ENCODE data around the gene GRAMD4. TPM values are rescaled to one million over a fixed set of nuclear protein-coding genes. Genes with fewer than 3 reads are reported as not detected.

The GRAMD4 gene
- total RNA-seq, 1 experiment from 2014 or later: 38.2 TPM

DNA sequence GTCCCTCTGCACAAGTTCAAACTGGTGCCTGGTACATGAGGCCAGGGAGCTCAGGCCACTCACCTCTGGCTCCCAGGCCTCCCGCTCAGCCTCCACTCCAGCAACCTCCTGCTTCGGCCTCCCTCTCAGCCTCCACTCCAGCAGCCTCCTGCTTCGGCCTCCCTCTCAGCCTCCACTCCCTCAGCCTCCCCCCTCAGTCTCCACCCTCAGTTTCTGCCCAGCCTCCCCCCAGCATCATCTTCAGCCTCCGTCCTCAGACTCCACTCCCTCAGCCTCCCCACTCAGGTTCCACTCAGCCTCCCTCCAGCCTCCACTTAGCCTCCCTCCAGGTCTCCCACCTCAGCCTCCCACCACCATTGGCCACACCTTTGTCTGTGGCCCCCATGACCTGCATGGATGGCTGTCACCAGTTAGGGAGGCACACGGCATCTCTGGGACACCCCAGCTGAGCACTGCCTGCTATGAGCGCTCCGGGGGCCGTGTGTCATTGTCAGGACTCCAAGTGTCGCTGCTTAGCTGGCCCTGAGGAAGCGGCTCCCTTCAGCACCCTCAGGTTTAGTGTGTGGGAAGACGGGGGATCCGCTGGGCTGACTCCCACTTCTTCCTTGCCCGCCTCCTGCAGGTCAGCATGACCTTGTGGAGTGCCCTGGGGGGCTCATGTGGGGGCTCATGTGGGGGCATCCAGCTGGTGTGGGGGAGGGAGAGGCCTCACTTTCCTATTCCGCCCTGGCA lies 39.0 kb downstream of the GRAMD4 start:
- Histone ChIP-seq H3K9me3 (ENCODE audit: insufficient read depth, low read depth) (no peaks in the 10 kb centered on the region), H3K79me2 (ENCODE audit: low read depth) (no peaks in the 10 kb centered on the region), H3K36me3 (ENCODE audit: low read depth) (no peaks in the 10 kb centered on the region), H3K4me3 (no peak overlapping the region), H3F3A (ENCODE audit: insufficient read depth, low read depth) (0 out of 2 replicates have a peak, but pooled peaks cover 3% of the 10 kb centered on the region), H2AFZ (no peak overlapping the region), H3K4me1 (replicated peaks; ENCODE audit: insufficient read depth) (no peaks in the 10 kb centered on the region), H3K9me2 (ENCODE audit: insufficient read depth) (no peaks in the 10 kb centered on the region), H3K4me2 (no peak overlapping the region), H3K27me3 (ENCODE audit: insufficient read depth, low read depth) (no peaks in the 10 kb centered on the region), H3K27ac (no peak overlapping the region), H4K20me1 (ENCODE audit: insufficient read depth) (peaks cover 37% of the 10 kb centered on the region)
- BruUV-seq (replicated peaks): no TSS peak
- POLR2A ChIA-PET (ENCODE audit: unreplicated experiment): no interaction called here
- no peak for DNase-seq
- intact Hi-C loops (cut with micrococcal nuclease; ENCODE audit: unreplicated experiment): no loop called here
- CTCF ChIA-PET: no interaction called here
- no peak for TF ChIP-seq EZH2 (IDR thresholded peaks at IDR 0.05; ENCODE audit: low read depth)
- TF ChIP-seq, protein P1, sequence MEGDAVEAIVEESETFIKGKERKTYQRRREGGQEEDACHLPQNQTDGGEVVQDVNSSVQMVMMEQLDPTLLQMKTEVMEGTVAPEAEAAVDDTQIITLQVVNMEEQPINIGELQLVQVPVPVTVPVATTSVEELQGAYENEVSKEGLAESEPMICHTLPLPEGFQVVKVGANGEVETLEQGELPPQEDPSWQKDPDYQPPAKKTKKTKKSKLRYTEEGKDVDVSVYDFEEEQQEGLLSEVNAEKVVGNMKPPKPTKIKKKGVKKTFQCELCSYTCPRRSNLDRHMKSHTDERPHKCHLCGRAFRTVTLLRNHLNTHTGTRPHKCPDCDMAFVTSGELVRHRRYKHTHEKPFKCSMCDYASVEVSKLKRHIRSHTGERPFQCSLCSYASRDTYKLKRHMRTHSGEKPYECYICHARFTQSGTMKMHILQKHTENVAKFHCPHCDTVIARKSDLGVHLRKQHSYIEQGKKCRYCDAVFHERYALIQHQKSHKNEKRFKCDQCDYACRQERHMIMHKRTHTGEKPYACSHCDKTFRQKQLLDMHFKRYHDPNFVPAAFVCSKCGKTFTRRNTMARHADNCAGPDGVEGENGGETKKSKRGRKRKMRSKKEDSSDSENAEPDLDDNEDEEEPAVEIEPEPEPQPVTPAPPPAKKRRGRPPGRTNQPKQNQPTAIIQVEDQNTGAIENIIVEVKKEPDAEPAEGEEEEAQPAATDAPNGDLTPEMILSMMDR (conservative IDR thresholded peaks at IDR 0.05): no peak

DNA sequence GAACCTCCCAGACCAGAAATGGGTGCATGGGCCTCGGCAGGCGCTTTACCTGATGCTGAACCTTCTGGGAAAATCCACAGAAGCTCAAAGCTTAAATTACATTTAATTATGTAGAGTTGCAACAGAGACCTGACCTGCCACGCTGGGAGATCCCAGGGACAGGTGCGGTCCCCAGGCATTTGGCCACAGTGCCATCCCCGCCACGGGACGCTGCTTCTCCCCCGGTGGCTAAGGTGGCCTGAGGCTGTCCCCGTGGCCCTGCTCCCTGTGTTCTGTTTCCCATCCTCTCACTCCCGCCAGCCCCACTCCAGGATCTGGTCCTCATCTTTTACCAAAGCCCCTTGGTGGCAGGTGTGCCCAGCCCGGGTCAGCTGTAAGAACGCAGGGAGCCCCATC lies 39.6 kb downstream of the GRAMD4 start:
- DNase-seq: no peak
- no peaks in the 10 kb centered on the region for H3K36me3 ChIP-seq (ENCODE audit: low read depth)
- no peaks in the 10 kb centered on the region for H3K4me1 ChIP-seq (replicated peaks; ENCODE audit: insufficient read depth)
- no peak overlapping the region for H3K4me2 ChIP-seq
- POLR2A ChIA-PET (ENCODE audit: unreplicated experiment): no interaction called here
- H3K27ac ChIP-seq: no peak overlapping the region
- no peaks in the 10 kb centered on the region for H3K79me2 ChIP-seq (ENCODE audit: low read depth)
- no peak overlapping the region for H2AFZ ChIP-seq
- no peaks in the 10 kb centered on the region for H3K27me3 ChIP-seq (ENCODE audit: insufficient read depth, low read depth)
- H3K9me3 ChIP-seq (ENCODE audit: insufficient read depth, low read depth): no peaks in the 10 kb centered on the region
- 0 out of 2 replicates have a peak, but pooled peaks cover 3% of the 10 kb centered on the region for H3F3A ChIP-seq (ENCODE audit: insufficient read depth, low read depth)
- intact Hi-C loops (cut with micrococcal nuclease; ENCODE audit: unreplicated experiment): loop anchor here (10.0 kb wide), 1 partner anchor 95 kb away; no protein-coding TSS in a partner anchor
- H3K9me2 ChIP-seq (ENCODE audit: insufficient read depth): no peaks in the 10 kb centered on the region
- CTCF ChIA-PET: no interaction called here
- H4K20me1 ChIP-seq (ENCODE audit: insufficient read depth): peaks cover 37% of the 10 kb centered on the region
- TF ChIP-seq EZH2 (IDR thresholded peaks at IDR 0.05; ENCODE audit: low read depth): no peak
- H3K4me3 ChIP-seq: no peak overlapping the region
- BruUV-seq (replicated peaks): no TSS peak

DNA sequence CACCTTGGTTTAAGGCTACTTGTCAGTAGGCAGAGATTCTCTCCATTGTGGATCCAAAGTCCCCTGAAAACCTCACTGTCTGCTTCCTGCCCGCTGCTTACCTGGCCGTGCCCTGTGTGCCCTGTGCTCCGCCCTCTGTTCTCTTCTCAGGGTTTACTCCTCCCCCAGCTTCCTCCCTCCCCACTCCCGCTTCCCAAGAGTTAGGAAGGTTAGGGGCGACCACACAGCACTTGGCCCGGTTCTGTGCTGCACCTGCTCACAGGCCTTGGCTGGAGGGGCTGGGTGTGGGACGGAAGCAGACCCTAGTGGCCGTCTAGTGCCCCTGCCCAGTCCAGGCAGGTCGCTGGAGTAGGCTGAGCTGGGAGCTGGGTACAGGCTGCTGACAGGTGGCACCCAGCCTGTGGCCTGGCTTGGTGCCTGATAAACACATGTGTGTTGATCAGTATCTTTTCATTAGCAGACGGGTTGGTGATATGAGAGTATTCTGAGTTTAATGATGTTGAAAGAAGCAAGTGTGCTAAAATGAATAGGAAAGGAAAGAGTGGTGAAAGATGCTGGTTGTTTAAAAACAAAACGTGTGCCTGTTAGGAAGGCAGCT lies 40.5 kb downstream of the GRAMD4 start:
- Histone ChIP-seq H3K9me2 (ENCODE audit: insufficient read depth) (no peaks in the 10 kb centered on the region), H3K36me3 (ENCODE audit: low read depth) (no peaks in the 10 kb centered on the region), H3K27ac (no peak overlapping the region), H3K79me2 (ENCODE audit: low read depth) (no peaks in the 10 kb centered on the region), H3K4me1 (replicated peaks; ENCODE audit: insufficient read depth) (no peaks in the 10 kb centered on the region), H3K9me3 (ENCODE audit: insufficient read depth, low read depth) (no peaks in the 10 kb centered on the region), H3K4me3 (no peak overlapping the region), H4K20me1 (ENCODE audit: insufficient read depth) (peaks cover 37% of the 10 kb centered on the region), H3F3A (ENCODE audit: insufficient read depth, low read depth) (0 out of 2 replicates have a peak, but pooled peaks cover 3% of the 10 kb centered on the region), H3K27me3 (ENCODE audit: insufficient read depth, low read depth) (no peaks in the 10 kb centered on the region), H2AFZ (no peak overlapping the region), H3K4me2 (no peak overlapping the region)
- ChIA-PET CTCF (no interaction called here), POLR2A (ENCODE audit: unreplicated experiment) (interaction anchor here (0.7 kb wide), 1 partner anchor 325 kb away, joined by 5 read pairs; the partner anchor contains the start of gene TRMU)
- no TSS peak for BruUV-seq (replicated peaks)
- intact Hi-C loops (cut with micrococcal nuclease; ENCODE audit: unreplicated experiment): loop anchor here (10.0 kb wide), 1 partner anchor 96 kb away; no protein-coding TSS in a partner anchor
- TF ChIP-seq, protein P1 (conservative IDR thresholded peaks at IDR 0.05): no peak
- TF ChIP-seq EZH2 (IDR thresholded peaks at IDR 0.05; ENCODE audit: low read depth): no peak
- peak in 1 of 2 experiments; percentile 40 for DNase-seq
